OCI-LY7 (cell line): Measurements from ENCODE around the gene HTT.

Experiments
- CTCF ChIP-seq: fragments of 200-600 bp; sonication (generic); conservative IDR thresholded peaks from 2 replicates; pipeline ENCODE4 v1.5.1; 2014; ENCODE audit warnings: mild to moderate bottlenecking, antibody characterized with exemption, low read length, moderate library complexity, mixed read lengths
- EZH2phosphoT487 ChIP-seq: fragments of 200-600 bp; sonication (generic); IDR thresholded peaks from 2 replicates; pipeline ENCODE4 v1.6.1; 2018; ENCODE audit warnings: low read depth, borderline replicate concordance, mild to moderate bottlenecking, mixed run types, antibody characterized with exemption, low read length, moderate library complexity, mixed read lengths

- TF ChIP-seq CTCF = no peak
- no peak for TF ChIP-seq EZH2phosphoT487
Observed at GRCh38 chr4:3192827-3193226, 118.3 kb downstream of the HTT start.
